Liver (tissue), 9 donors: ENCODE measurements around the gene ADAMTS3. TPM values are rescaled to one million over a fixed set of nuclear protein-coding genes. Genes with fewer than 3 reads are reported as not detected.
"Not testable (repeated sequence)": the region's sequence is repeated elsewhere in the genome, so short reads cannot be mapped to it uniquely, and the experiment has no call there.

Source experiments
- DNase-seq: peaks from one replicate; pipeline ENCODE4 v3.0.0-alpha.2; 2017; ENCODE audit warnings: low spot score
- H3K27ac ChIP-seq, 2 donors: one replicate each; pipeline ENCODE4 v1.7.0; 2013; ENCODE audit warnings: inconsistent platforms in 2 of 2, low read length in 2 of 2, control low read depth in 1 of 2, low read depth in 1 of 2, mild to moderate bottlenecking in 1 of 2
- H3K27me3 ChIP-seq, 4 donors: one replicate each; pipeline versions ENCODE4 v1.6.1 to v1.7.0; 2013; ENCODE audit warnings: low read length in 3 of 4, inconsistent platforms in 1 of 4, mild to moderate bottlenecking in 1 of 4, moderate library complexity in 1 of 4; ENCODE audit not compliant: control insufficient read depth in 4 of 4, insufficient read depth in 4 of 4
- H3K36me3 ChIP-seq, 4 donors: one replicate each; pipeline versions ENCODE4 v1.6.1 to v1.7.0; 2013; ENCODE audit warnings: low read length in 3 of 4, mild to moderate bottlenecking in 3 of 4, low read depth in 1 of 4, moderate library complexity in 1 of 4; ENCODE audit not compliant: control insufficient read depth in 4 of 4, insufficient read depth in 3 of 4
- H3K4me1 ChIP-seq, 4 donors: one replicate each; pipeline versions ENCODE4 v1.6.1 to v1.7.0; 2013; ENCODE audit warnings: low read length in 3 of 4, mild to moderate bottlenecking in 3 of 4, moderate library complexity in 1 of 4; ENCODE audit not compliant: control insufficient read depth in 4 of 4, insufficient read depth in 4 of 4
- H3K4me3 ChIP-seq, 3 donors: one replicate each; pipeline versions ENCODE4 v1.6.1 to v1.7.0; 2013; ENCODE audit warnings: low read length in 3 of 3, control low read depth in 1 of 3, low read depth in 1 of 3, mild to moderate bottlenecking in 1 of 3
- H3K9ac ChIP-seq, 2 donors: one replicate each; pipeline ENCODE4 v1.7.0; 2013; ENCODE audit warnings: low read length in 2 of 2, mild to moderate bottlenecking in 2 of 2, moderate library complexity in 2 of 2, control low read depth in 1 of 2, low read depth in 1 of 2
- H3K9me3 ChIP-seq, 4 donors: one replicate each; pipeline versions ENCODE4 v1.6.1 to v1.7.0; 2013; ENCODE audit warnings: low read length in 3 of 4; ENCODE audit not compliant: control insufficient read depth in 4 of 4
- EGR1 ChIP-seq, 2 donors: IDR thresholded peaks; 2 replicates each; pipeline ENCODE4 v1.6.1; 2016 to 2018; ENCODE audit warnings: antibody characterized with exemption in 2 of 2, low read depth in 2 of 2
- FOXA1 ChIP-seq: IDR thresholded peaks from 2 replicates; pipeline ENCODE4 v1.6.1; 2016; ENCODE audit warnings: antibody characterized with exemption
- GABPA ChIP-seq, 2 donors: IDR thresholded peaks in 1 of 2; conservative IDR thresholded peaks in 1 of 2; 2 replicates each; pipeline ENCODE4 v1.6.1; 2016; ENCODE audit warnings: antibody characterized with exemption in 2 of 2, mild to moderate bottlenecking in 1 of 2, moderate library complexity in 1 of 2
- HNF4A ChIP-seq, 2 donors: conservative IDR thresholded peaks; 2 replicates each; pipeline ENCODE4 v1.6.1; 2016; ENCODE audit warnings: antibody characterized with exemption in 2 of 2, mild to moderate bottlenecking in 2 of 2
- HNF4G ChIP-seq: IDR thresholded peaks from 2 replicates; pipeline ENCODE4 v1.6.1; 2016; ENCODE audit warnings: antibody characterized with exemption
- RXRA ChIP-seq, 2 donors: IDR thresholded peaks; 2 replicates each; pipeline ENCODE4 v1.6.1; 2017 to 2018; ENCODE audit warnings: antibody characterized with exemption in 2 of 2, mild to moderate bottlenecking in 1 of 2
- TAF1 ChIP-seq: conservative IDR thresholded peaks from 2 replicates; pipeline ENCODE4 v1.6.1; 2016; ENCODE audit warnings: antibody characterized with exemption, mild to moderate bottlenecking
- YY1 ChIP-seq: IDR thresholded peaks from 2 replicates; pipeline ENCODE4 v1.6.1; 2016; ENCODE audit warnings: antibody characterized with exemption, mild to moderate bottlenecking
- WGBS: extraction: QIAGEN DNeasy Blood & Tissue Kit; methylation state at CpG from one replicate; pipeline ENCODE4 v1.1.7; 2013; 5-methylcytosine and 5-hydroxymethylcytosine counted together
- polyA plus RNA-seq, 2 donors: library from polyadenylated mRNA; stranded (reverse) in 1 of 2; unstranded in 1 of 2; fragments of 200-250 nt in 1 of 2; fragments of >200 nt in 1 of 2; fragmentation: Nextera tagmentation in 1 of 2; extraction: Ambion mirVana in 1 of 2; gene quantifications; one replicate each; pipeline versions ENCODE4 v1.2.1 to v1.2.3, GENCODE V29; 2013 to 2015
- total RNA-seq, 2 donors: library from RNA; depleted of rRNA; stranded (reverse); fragments of >200 nt; gene quantifications; one replicate each; pipeline ENCODE4 v1.2.3, GENCODE V29; 2014
- TF ChIP-seq, protein P1 (sequence below): IDR thresholded peaks from 2 replicates; pipeline ENCODE4 v1.6.1; 2016; ENCODE audit warnings: antibody characterized with exemption, mild to moderate bottlenecking
- donor health status: healthy.
- donor health status: healthy.
- donor health status: healthy.
- donor health status: healthy.
- donor health status: healthy.

The ADAMTS3 gene
- total and polyA plus RNA-seq, 4 donors: 0.12 to 1.9 (median 0.25) TPM; not detected in 1

DNA sequence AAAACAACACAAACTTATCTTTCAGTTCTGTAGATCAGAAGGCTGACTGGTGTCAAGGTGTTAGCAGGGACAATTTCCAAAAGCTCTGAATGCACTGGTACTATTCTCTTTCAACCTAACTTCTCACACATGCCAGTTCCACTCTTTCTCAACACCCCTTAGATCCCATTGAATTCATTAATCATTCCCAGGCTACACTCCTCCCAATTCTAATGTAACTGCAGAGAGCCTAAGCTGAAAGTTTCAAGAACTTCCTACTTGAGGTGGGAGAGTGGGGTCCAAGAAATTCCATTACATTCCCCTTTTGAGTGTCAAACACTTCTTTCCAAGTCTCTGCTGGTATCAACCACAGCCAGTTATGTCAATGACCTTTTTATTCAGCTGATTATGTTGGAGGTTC, 142.0 kb downstream of the ADAMTS3 start:
- H3K9ac ChIP-seq: no peak overlapping the region
- no peaks in the 10 kb centered on the region for H3K4me1 ChIP-seq
- no peak overlapping the region for H3K4me3 ChIP-seq
- TF ChIP-seq HNF4A (conservative IDR thresholded peaks at IDR 0.05) (no peak), FOXA1 (no peak), RXRA (IDR thresholded peaks at IDR 0.05) (no peak), TAF1 (no peak), GABPA (IDR thresholded peaks at IDR 0.05 in 1 of 2, conservative IDR thresholded peaks at IDR 0.05 in 1 of 2) (no peak)
- TF ChIP-seq, protein P1, sequence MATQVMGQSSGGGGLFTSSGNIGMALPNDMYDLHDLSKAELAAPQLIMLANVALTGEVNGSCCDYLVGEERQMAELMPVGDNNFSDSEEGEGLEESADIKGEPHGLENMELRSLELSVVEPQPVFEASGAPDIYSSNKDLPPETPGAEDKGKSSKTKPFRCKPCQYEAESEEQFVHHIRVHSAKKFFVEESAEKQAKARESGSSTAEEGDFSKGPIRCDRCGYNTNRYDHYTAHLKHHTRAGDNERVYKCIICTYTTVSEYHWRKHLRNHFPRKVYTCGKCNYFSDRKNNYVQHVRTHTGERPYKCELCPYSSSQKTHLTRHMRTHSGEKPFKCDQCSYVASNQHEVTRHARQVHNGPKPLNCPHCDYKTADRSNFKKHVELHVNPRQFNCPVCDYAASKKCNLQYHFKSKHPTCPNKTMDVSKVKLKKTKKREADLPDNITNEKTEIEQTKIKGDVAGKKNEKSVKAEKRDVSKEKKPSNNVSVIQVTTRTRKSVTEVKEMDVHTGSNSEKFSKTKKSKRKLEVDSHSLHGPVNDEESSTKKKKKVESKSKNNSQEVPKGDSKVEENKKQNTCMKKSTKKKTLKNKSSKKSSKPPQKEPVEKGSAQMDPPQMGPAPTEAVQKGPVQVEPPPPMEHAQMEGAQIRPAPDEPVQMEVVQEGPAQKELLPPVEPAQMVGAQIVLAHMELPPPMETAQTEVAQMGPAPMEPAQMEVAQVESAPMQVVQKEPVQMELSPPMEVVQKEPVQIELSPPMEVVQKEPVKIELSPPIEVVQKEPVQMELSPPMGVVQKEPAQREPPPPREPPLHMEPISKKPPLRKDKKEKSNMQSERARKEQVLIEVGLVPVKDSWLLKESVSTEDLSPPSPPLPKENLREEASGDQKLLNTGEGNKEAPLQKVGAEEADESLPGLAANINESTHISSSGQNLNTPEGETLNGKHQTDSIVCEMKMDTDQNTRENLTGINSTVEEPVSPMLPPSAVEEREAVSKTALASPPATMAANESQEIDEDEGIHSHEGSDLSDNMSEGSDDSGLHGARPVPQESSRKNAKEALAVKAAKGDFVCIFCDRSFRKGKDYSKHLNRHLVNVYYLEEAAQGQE: no peak
- H3K27ac ChIP-seq: no peak overlapping the region
- no peaks in the 10 kb centered on the region for H3K36me3 ChIP-seq
- H3K27me3 ChIP-seq: peaks cover 0 to 2% (median 0%) of the 10 kb centered on the region in 4 donors
- no peaks in the 10 kb centered on the region for H3K9me3 ChIP-seq
- no peak for DNase-seq

DNA sequence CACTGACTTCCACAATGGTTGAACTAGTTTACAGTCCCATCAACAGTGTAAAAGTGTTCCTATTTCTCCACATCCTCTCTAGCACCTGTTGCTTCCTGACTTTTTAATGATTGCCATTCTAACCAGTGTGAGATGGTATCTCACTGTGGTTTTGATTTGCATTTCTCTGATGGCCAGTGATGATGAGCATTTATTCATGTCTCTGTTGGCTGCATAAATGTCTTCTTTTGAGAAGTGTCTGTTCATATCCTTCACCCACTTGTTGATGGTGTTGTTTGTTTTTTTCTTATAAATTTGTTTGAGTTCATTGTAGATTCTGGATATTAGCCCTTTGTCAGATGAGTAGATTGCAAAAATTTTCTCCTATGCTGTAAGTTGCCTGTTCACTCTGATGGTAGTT, 143.1 kb downstream of the ADAMTS3 start:
- not testable (repeated sequence) for H3K4me3 ChIP-seq, H3K27me3 ChIP-seq, DNase-seq, H3K36me3 ChIP-seq, H3K4me1 ChIP-seq, H3K9me3 ChIP-seq, H3K27ac ChIP-seq, H3K9ac ChIP-seq

DNA sequence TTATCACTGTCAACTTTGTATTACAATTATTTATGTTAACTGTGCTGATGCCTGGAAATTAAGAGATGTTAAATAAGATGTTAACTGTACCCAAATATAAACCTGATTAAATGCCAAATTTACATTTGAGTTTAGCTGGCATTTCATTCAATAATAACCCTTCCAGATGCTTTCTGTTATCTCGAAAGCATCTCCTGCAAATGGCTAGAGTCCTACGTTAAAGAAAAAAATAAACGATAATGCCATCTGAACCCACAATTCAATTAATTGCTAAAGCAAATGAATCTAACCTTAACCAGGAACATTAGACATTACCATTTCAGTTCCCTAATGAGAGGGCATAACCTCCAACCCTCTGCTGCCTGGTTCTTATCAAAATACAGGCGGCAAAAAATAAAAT, 145.0 kb downstream of the ADAMTS3 start:
- Histone ChIP-seq H3K4me3 (no peak overlapping the region), H3K4me1 (no peaks in the 10 kb centered on the region), H3K9ac (no peak overlapping the region), H3K36me3 (no peaks in the 10 kb centered on the region), H3K27ac (no peak overlapping the region), H3K27me3 (peaks cover 0 to 2% (median 0%) of the 10 kb centered on the region in 4 donors), H3K9me3 (no peaks in the 10 kb centered on the region)
- WGBS: 78% methylated on average over 4 of the region's 4 CpGs
- DNase-seq: no peak
- TF ChIP-seq RXRA (IDR thresholded peaks at IDR 0.05) (no peak), HNF4G (no peak)

DNA sequence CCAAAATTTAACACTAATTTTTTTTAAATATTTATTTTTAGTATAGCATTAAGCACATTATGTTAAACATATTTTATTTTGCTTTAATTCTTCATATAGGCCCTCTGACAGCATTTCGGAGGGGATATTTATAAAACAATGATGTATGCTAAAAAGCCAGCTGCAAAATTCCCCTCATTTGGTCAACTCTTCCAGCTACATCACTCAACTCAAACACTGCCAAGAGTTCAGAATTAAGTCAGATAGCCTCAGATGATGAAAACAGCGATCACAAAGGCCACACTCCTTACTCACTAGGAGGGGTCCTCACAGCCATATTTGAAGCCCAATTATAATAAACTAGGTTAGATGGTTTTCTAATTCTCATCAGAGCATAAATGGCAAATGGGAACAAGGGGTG, 146.6 kb downstream of the ADAMTS3 start:
- Histone ChIP-seq H3K4me3 (no peak overlapping the region), H3K9me3 (no peaks in the 10 kb centered on the region), H3K4me1 (no peaks in the 10 kb centered on the region), H3K9ac (no peak overlapping the region), H3K27ac (no peak overlapping the region), H3K27me3 (peaks cover 0 to 2% (median 0%) of the 10 kb centered on the region in 4 donors), H3K36me3 (no peaks in the 10 kb centered on the region)
- no peak for TF ChIP-seq YY1
- no peak for TF ChIP-seq HNF4A (conservative IDR thresholded peaks at IDR 0.05)
- TF ChIP-seq TAF1: no peak
- TF ChIP-seq EGR1 (IDR thresholded peaks at IDR 0.05; ENCODE audit: low read depth in 2 of 2): no peak
- no peak for DNase-seq
- 80% methylated on average over 2 of the region's 2 CpGs for WGBS
